Nephron (organoid): ENCODE measurements around the gene PLA2G4F.
A peak's percentile ranks its signal among the peaks of the same experiment; 100 is the strongest.

Experiments
- H3K27ac Mint-ChIP-seq, 3 experiments: 2 replicates each; pipeline ENCODE4 v1.8.0; 2020; ENCODE audit warnings: mixed read lengths in 3 of 3, mild to moderate bottlenecking in 2 of 3, moderate library complexity in 1 of 3
- H3K27me3 Mint-ChIP-seq: 2 replicates; pipeline ENCODE4 v1.8.0; 2021; ENCODE audit warnings: low read depth, mild to moderate bottlenecking, moderate library complexity, mixed read lengths
- H3K36me3 Mint-ChIP-seq: 2 replicates; pipeline ENCODE4 v1.8.0; 2020; ENCODE audit warnings: low read depth, mixed read lengths
- H3K4me1 Mint-ChIP-seq: 2 replicates; pipeline ENCODE4 v1.8.0; 2020; ENCODE audit warnings: mixed read lengths
- H3K4me3 Mint-ChIP-seq, 3 experiments: 2 replicates each; pipeline ENCODE4 v1.8.0; 2020; ENCODE audit warnings: mild to moderate bottlenecking in 3 of 3, mixed read lengths in 3 of 3, moderate library complexity in 2 of 3
- H3K9me3 Mint-ChIP-seq: 2 replicates; pipeline ENCODE4 v1.8.0; 2020; ENCODE audit warnings: mixed read lengths
- CTCF ChIP-seq, 3 experiments: fragments of 200-600 bp; sonication (generic); IDR thresholded peaks; one replicate each; pipeline ENCODE4 v1.5.0; 2021; ENCODE audit warnings: antibody characterized with exemption in 3 of 3; ENCODE audit not compliant: unreplicated experiment in 3 of 3

PLA2G4F gene

GRCh38 chr15:42156243-42156922, at the start of gene PLA2G4F:
TSS of gene PLA2G4F (minus strand) at chr15:42156636. CDS start at chr15:42156549, 87 bp downstream.
- peak within 1 kb of the TSS; percentile 38 to 74 (median 63) for H3K4me3 Mint-ChIP-seq
- H3K27me3 Mint-ChIP-seq = no peaks in the 10 kb centered on the region
- TF ChIP-seq CTCF (IDR thresholded peaks at IDR 0.05; ENCODE audit: unreplicated experiment in 3 of 3) = no peak
- H3K36me3 Mint-ChIP-seq = peaks cover 17% of the 10 kb centered on the region
- H3K9me3 Mint-ChIP-seq = no peaks in the 10 kb centered on the region
- peak within 1 kb of the TSS; percentile 41 to 90 (median 45) for H3K27ac Mint-ChIP-seq
- H3K4me1 Mint-ChIP-seq = peaks cover 24% of the 10 kb centered on the region

- peaks cover 34% of the 10 kb centered on the region for H3K4me1 Mint-ChIP-seq
- H3K4me3 Mint-ChIP-seq = peak overlapping the region in 1 of 3 experiments; percentile 44
- H3K9me3 Mint-ChIP-seq = no peaks in the 10 kb centered on the region
- H3K27ac Mint-ChIP-seq = no peak overlapping the region
- no peaks in the 10 kb centered on the region for H3K27me3 Mint-ChIP-seq
- peaks cover 18% of the 10 kb centered on the region for H3K36me3 Mint-ChIP-seq
- no peak for TF ChIP-seq CTCF (IDR thresholded peaks at IDR 0.05; ENCODE audit: unreplicated experiment in 3 of 3)
Observed at GRCh38 chr15:42203891-42204290, 47.5 kb upstream of the PLA2G4F start.

GRCh38 chr15:42202653-42203052, 46.2 kb upstream of the PLA2G4F start:
- no peaks in the 10 kb centered on the region for H3K9me3 Mint-ChIP-seq
- no peak overlapping the region for H3K4me3 Mint-ChIP-seq
- TF ChIP-seq CTCF (IDR thresholded peaks at IDR 0.05; ENCODE audit: unreplicated experiment in 3 of 3) = no peak
- H3K27ac Mint-ChIP-seq = no peak overlapping the region
- no peaks in the 10 kb centered on the region for H3K27me3 Mint-ChIP-seq
- peaks cover 30% of the 10 kb centered on the region for H3K4me1 Mint-ChIP-seq
- H3K36me3 Mint-ChIP-seq = peaks cover 25% of the 10 kb centered on the region

- Mint-ChIP-seq H3K9me3 (no peaks in the 10 kb centered on the region), H3K27ac (no peak overlapping the region), H3K4me3 (no peak overlapping the region), H3K4me1 (peaks cover 22% of the 10 kb centered on the region), H3K36me3 (peaks cover 33% of the 10 kb centered on the region), H3K27me3 (no peaks in the 10 kb centered on the region)
- no peak for TF ChIP-seq CTCF (IDR thresholded peaks at IDR 0.05; ENCODE audit: unreplicated experiment in 3 of 3)
Observed at GRCh38 chr15:42201801-42202200, 45.4 kb upstream of the PLA2G4F start.

GRCh38 chr15:42199126-42199525, 42.7 kb upstream of the PLA2G4F start:
- Mint-ChIP-seq H3K9me3 (peaks cover 3% of the 10 kb centered on the region), H3K27ac (no peak overlapping the region), H3K27me3 (no peaks in the 10 kb centered on the region), H3K36me3 (peaks cover 56% of the 10 kb centered on the region), H3K4me1 (no peaks in the 10 kb centered on the region), H3K4me3 (no peak overlapping the region)
- no peak for TF ChIP-seq CTCF (IDR thresholded peaks at IDR 0.05; ENCODE audit: unreplicated experiment in 3 of 3)

GRCh38 chr15:42198516-42198915, 42.1 kb upstream of the PLA2G4F start:
- Mint-ChIP-seq H3K4me3 (no peak overlapping the region), H3K9me3 (peaks cover 3% of the 10 kb centered on the region), H3K4me1 (no peaks in the 10 kb centered on the region), H3K36me3 (peaks cover 61% of the 10 kb centered on the region), H3K27me3 (no peaks in the 10 kb centered on the region), H3K27ac (no peak overlapping the region)
- TF ChIP-seq CTCF (IDR thresholded peaks at IDR 0.05; ENCODE audit: unreplicated experiment in 3 of 3) = no peak
